CD14-positive monocyte (primary cell): ENCODE results near the gene CERK. TPM values are rescaled to one million over a fixed set of nuclear protein-coding genes. Genes with fewer than 3 reads are reported as not detected.

Experiments used
- DNase-seq, 3 donors: peaks; one replicate each; pipeline ENCODE4 v3.0.0-alpha.2; 2011 to 2022
- H2AFZ ChIP-seq: 2 replicates; pipeline ENCODE4 v1.6.0; 2012; ENCODE audit warnings: mild to moderate bottlenecking, low read depth, low read length, inconsistent platforms; ENCODE audit not compliant: insufficient read depth, poor library complexity, severe bottlenecking
- H3K27ac ChIP-seq, 2 donors: 1 replicate in 1 of 2; 2 replicates in 1 of 2; pipeline ENCODE4 v1.5.1; 2012 to 2013; ENCODE audit warnings: low read length in 2 of 2, control low read depth in 1 of 2, inconsistent platforms in 1 of 2, low read depth in 1 of 2, mild to moderate bottlenecking in 1 of 2
- H3K27me3 ChIP-seq, 2 donors: one replicate each; pipeline versions ENCODE4 v1.6.0 to v1.6.1; 2011 to 2013; ENCODE audit warnings: low read length in 2 of 2; ENCODE audit not compliant: control insufficient read depth in 2 of 2, insufficient read depth in 2 of 2
- H3K36me3 ChIP-seq, 2 donors: replicated peaks in 1 of 2; 1 replicate in 1 of 2; 2 replicates in 1 of 2; pipeline versions ENCODE4 v1.5.1 to v1.6.1; 2012 to 2013; ENCODE audit warnings: low read length in 2 of 2, control low read depth in 1 of 2, inconsistent platforms in 1 of 2, mild to moderate bottlenecking in 1 of 2; ENCODE audit not compliant: insufficient read depth in 2 of 2, control insufficient read depth in 1 of 2
- H3K4me1 ChIP-seq, 2 donors: 1 replicate in 1 of 2; 2 replicates in 1 of 2; pipeline versions ENCODE4 v1.5.1 to v1.6.1; 2012 to 2013; ENCODE audit warnings: low read length in 2 of 2, control low read depth in 1 of 2, inconsistent platforms in 1 of 2, mild to moderate bottlenecking in 1 of 2, moderate library complexity in 1 of 2; ENCODE audit not compliant: insufficient read depth in 2 of 2, control insufficient read depth in 1 of 2
- H3K4me2 ChIP-seq: replicated peaks from 2 replicates; pipeline ENCODE3; 2012; ENCODE audit warnings: low read length, moderate library complexity, mild to moderate bottlenecking; ENCODE audit not compliant: poor library complexity, severe bottlenecking; ENCODE audit errors: extremely low read depth
- H3K4me3 ChIP-seq, 3 experiments: fragments of 200-600 bp in 1 of 3; sonication (generic) in 1 of 3; replicated peaks in 1 of 3; 1 replicate in 2 of 3; 2 replicates in 1 of 3; pipeline ENCODE4 v1.5.1; 2011 to 2013; ENCODE audit warnings: low read length in 3 of 3, mild to moderate bottlenecking in 3 of 3, control low read depth in 2 of 3, low read depth in 2 of 3, inconsistent platforms in 1 of 3, moderate library complexity in 1 of 3
- H3K79me2 ChIP-seq: 2 replicates; pipeline ENCODE4 v1.6.0; 2012; ENCODE audit warnings: mild to moderate bottlenecking, control low read depth, inconsistent platforms, low read length, moderate library complexity; ENCODE audit not compliant: insufficient read depth
- H3K9ac ChIP-seq: 2 replicates; pipeline ENCODE4 v1.6.0; 2017; ENCODE audit warnings: low read length, mild to moderate bottlenecking; ENCODE audit not compliant: insufficient read depth, poor library complexity, severe bottlenecking
- H3K9me3 ChIP-seq, 2 donors: replicated peaks in 1 of 2; 1 replicate in 1 of 2; 2 replicates in 1 of 2; pipeline versions ENCODE4 v1.5.1 to v1.6.1; 2012 to 2013; ENCODE audit warnings: low read length in 2 of 2, control low read depth in 1 of 2; ENCODE audit not compliant: control insufficient read depth in 1 of 2, insufficient read depth in 1 of 2
- H4K20me1 ChIP-seq: 2 replicates; pipeline ENCODE4 v1.6.0; 2012; ENCODE audit warnings: mild to moderate bottlenecking, low read length, control low read depth, moderate library complexity; ENCODE audit not compliant: insufficient read depth
- H3K27ac Mint-ChIP-seq, 7 donors: one replicate each; pipeline ENCODE4 v1.8.0; 2020; ENCODE audit warnings: mild to moderate bottlenecking in 7 of 7, mixed read lengths in 7 of 7, moderate library complexity in 6 of 7, inconsistent platforms in 2 of 7
- H3K27me3 Mint-ChIP-seq, 3 donors: one replicate each; pipeline ENCODE4 v1.8.0; 2021 to 2022; ENCODE audit warnings: low read depth in 3 of 3, mild to moderate bottlenecking in 3 of 3, mixed read lengths in 3 of 3, moderate library complexity in 3 of 3, inconsistent platforms in 1 of 3
- H3K36me3 Mint-ChIP-seq, 2 donors: one replicate each; pipeline ENCODE4 v1.8.0; 2020; ENCODE audit warnings: mixed read lengths in 2 of 2, inconsistent platforms in 1 of 2, mild to moderate bottlenecking in 1 of 2
- H3K4me1 Mint-ChIP-seq: one replicate; pipeline ENCODE4 v1.8.0; 2020; ENCODE audit warnings: mild to moderate bottlenecking, mixed read lengths
- H3K4me3 Mint-ChIP-seq, 2 donors: one replicate each; pipeline ENCODE4 v1.8.0; 2020; ENCODE audit warnings: mild to moderate bottlenecking in 2 of 2, mixed read lengths in 2 of 2, moderate library complexity in 1 of 2
- H3K9me3 Mint-ChIP-seq, 7 donors: one replicate each; pipeline ENCODE4 v1.8.0; 2020 to 2022; ENCODE audit warnings: mixed read lengths in 7 of 7, mild to moderate bottlenecking in 6 of 7, moderate library complexity in 6 of 7, inconsistent platforms in 2 of 7
- CTCF ChIP-seq: fragments of 200-600 bp; IDR thresholded peaks from one replicate; pipeline ENCODE4 v1.8.0; 2022; ENCODE audit warnings: antibody characterized with exemption, mild to moderate bottlenecking
- WGBS: methylation state at CpG from one replicate; pipeline ENCODE4 v1.1.5; 2013; ENCODE audit warnings: missing lambda C conversion rate; ENCODE audit not compliant: insufficient coverage; 5-methylcytosine and 5-hydroxymethylcytosine counted together
- intact Hi-C, 2 donors: fragments of 100-400 bp; cut with micrococcal nuclease; formaldehyde crosslinking; loops; one replicate each; pipeline versions ENCODE4 v1.15.0 to v1.15.1; 2023
- polyA plus RNA-seq, 3 donors: library from polyadenylated mRNA; depleted of rRNA in 1 of 3; unstranded in 2 of 3; stranded (reverse) in 1 of 3; fragments of 300-500 nt in 2 of 3; fragments of >200 nt in 1 of 3; fragmentation: Illumina TruSeq in 2 of 3; gene quantifications; 1 replicate in 2 of 3; 2 replicates in 1 of 3; pipeline ENCODE4 v1.2.3, GENCODE V29; 2012 to 2021

The CERK gene
- polyA plus RNA-seq, 3 donors = 22.4 to 40.2 (median 24.5) TPM

GRCh38 chr22:46764779-46765485 is 26.9 kb upstream of the CERK start:
- peaks cover 68% of the 10 kb centered on the region for H3K4me1 Mint-ChIP-seq
- H3K36me3 Mint-ChIP-seq = peaks cover 36 to 52% of the 10 kb centered on the region in 2 donors
- peak overlapping the region; percentile 93 for H3K4me2 ChIP-seq
- no peak overlapping the region for H3K4me3 Mint-ChIP-seq
- peaks cover 0 to 2% (median 0%) of the 10 kb centered on the region in 7 donors for H3K9me3 Mint-ChIP-seq
- no peak overlapping the region for H3K9ac ChIP-seq
- DNase-seq = no peak
- H3K27me3 ChIP-seq = no peaks in the 10 kb centered on the region
- H3K27me3 Mint-ChIP-seq = no peaks in the 10 kb centered on the region
- no peaks in the 10 kb centered on the region for H3K9me3 ChIP-seq
- H3K27ac ChIP-seq = peak overlapping the region in 1 of 2 donors; percentile 100
- H4K20me1 ChIP-seq = peaks cover 9% of the 10 kb centered on the region
- no peak for TF ChIP-seq CTCF
- peaks cover 80% of the 10 kb centered on the region for H3K79me2 ChIP-seq
- peak overlapping the region in 6 of 7 donors; percentile 21 to 100 (median 68) for H3K27ac Mint-ChIP-seq
- no peak overlapping the region for H2AFZ ChIP-seq
- WGBS = 95% methylated on average over 3 of the region's 6 CpGs
- peaks cover 37 to 46% of the 10 kb centered on the region in 2 donors for H3K4me1 ChIP-seq
- no peak overlapping the region for H3K4me3 ChIP-seq
- H3K36me3 ChIP-seq = peaks cover 5 to 17% of the 10 kb centered on the region in 2 donors
- intact Hi-C loops = no loop called here

GRCh38 chr22:46764140-46764680 is 26.2 kb upstream of the CERK start:
- peaks cover 32 to 45% of the 10 kb centered on the region in 2 donors for H3K36me3 Mint-ChIP-seq
- 94% methylated on average over 5 of the region's 6 CpGs for WGBS
- Histone ChIP-seq H3K9ac (no peak overlapping the region), H3K4me2 (peak overlapping the region; percentile 93), H3K79me2 (peaks cover 72% of the 10 kb centered on the region), H3K27me3 (no peaks in the 10 kb centered on the region), H3K9me3 (no peaks in the 10 kb centered on the region), H4K20me1 (peaks cover 9% of the 10 kb centered on the region), H3K4me3 (peak overlapping the region in 1 of 3 experiments; percentile 87), H3K36me3 (peaks cover 3 to 17% of the 10 kb centered on the region in 2 donors), H3K4me1 (peaks cover 30 to 39% of the 10 kb centered on the region in 2 donors), H3K27ac (peak overlapping the region in 1 of 2 donors; percentile 100), H2AFZ (no peak overlapping the region)
- peak overlapping the region; percentile 70 to 95 for H3K4me3 Mint-ChIP-seq
- H3K27me3 Mint-ChIP-seq = no peaks in the 10 kb centered on the region
- intact Hi-C loops = no loop called here
- no peak for TF ChIP-seq CTCF
- H3K4me1 Mint-ChIP-seq = peaks cover 63% of the 10 kb centered on the region
- DNase-seq = peak in 2 of 3 donors; percentile 43 to 49
- H3K9me3 Mint-ChIP-seq = peaks cover 0 to 2% (median 0%) of the 10 kb centered on the region in 7 donors
- peak overlapping the region; percentile 82 to 100 (median 90) for H3K27ac Mint-ChIP-seq
